HepG2 (cell line): ENCODE data around the gene BMPR2.

Source experiments
- ZFP37 ChIP-seq: sonication (generic); formaldehyde crosslinking; IDR thresholded peaks from 2 replicates; pipeline ENCODE4 v1.4.0; 2020; ENCODE audit warnings: missing genetic modification reagents, borderline replicate concordance
- ZNF317 ChIP-seq: sonication (generic); formaldehyde crosslinking; IDR thresholded peaks from 2 replicates; pipeline ENCODE4 v1.5.0; 2020; ENCODE audit warnings: mild to moderate bottlenecking, missing genetic modification reagents
- ZNF468 ChIP-seq: sonication (generic); formaldehyde crosslinking; IDR thresholded peaks from 2 replicates; pipeline ENCODE4 v1.8.0; 2022; ENCODE audit warnings: mild to moderate bottlenecking, moderate library complexity, missing genetic modification reagents
- TF ChIP-seq, protein P1 (sequence below): sonication (generic); formaldehyde crosslinking; IDR thresholded peaks from 2 replicates; pipeline ENCODE4 v1.5.0; 2020; ENCODE audit warnings: mild to moderate bottlenecking, missing genetic modification reagents, moderate library complexity

DNA sequence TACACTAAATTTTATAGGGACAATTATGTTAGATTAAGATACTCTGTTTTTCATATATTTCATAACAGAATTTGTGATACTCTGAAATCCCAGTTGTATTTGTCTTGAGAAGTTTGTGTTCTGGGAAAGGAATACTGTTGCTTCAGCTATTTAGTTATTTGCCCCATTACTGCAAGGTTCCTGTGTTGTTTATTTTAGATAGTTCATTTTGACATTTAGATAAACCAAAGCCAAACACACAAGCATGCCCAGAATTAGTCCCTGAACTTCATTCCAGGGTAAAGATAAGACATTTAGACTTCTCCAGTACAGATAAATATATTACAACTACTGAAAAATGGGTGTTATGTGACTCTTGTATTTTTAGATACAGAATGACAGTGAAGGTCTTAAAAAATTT is 74.7 kb downstream of the BMPR2 start:
- TF ChIP-seq ZNF468 (CRISPR knock-in tag) (no peak), ZNF317 (CRISPR knock-in tag) (no peak), ZFP37 (CRISPR knock-in tag) (no peak)
- TF ChIP-seq, protein P1, sequence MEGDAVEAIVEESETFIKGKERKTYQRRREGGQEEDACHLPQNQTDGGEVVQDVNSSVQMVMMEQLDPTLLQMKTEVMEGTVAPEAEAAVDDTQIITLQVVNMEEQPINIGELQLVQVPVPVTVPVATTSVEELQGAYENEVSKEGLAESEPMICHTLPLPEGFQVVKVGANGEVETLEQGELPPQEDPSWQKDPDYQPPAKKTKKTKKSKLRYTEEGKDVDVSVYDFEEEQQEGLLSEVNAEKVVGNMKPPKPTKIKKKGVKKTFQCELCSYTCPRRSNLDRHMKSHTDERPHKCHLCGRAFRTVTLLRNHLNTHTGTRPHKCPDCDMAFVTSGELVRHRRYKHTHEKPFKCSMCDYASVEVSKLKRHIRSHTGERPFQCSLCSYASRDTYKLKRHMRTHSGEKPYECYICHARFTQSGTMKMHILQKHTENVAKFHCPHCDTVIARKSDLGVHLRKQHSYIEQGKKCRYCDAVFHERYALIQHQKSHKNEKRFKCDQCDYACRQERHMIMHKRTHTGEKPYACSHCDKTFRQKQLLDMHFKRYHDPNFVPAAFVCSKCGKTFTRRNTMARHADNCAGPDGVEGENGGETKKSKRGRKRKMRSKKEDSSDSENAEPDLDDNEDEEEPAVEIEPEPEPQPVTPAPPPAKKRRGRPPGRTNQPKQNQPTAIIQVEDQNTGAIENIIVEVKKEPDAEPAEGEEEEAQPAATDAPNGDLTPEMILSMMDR (CRISPR knock-in tag), result no peak
